Esophagus squamous epithelium (tissue), 5 donors: ENCODE measurements around the gene TPK1. TPM values are rescaled to one million over a fixed set of nuclear protein-coding genes. Genes with fewer than 3 reads are reported as not detected.

Experiments
- DNase-seq: peaks from one replicate; lab custom pipeline; 2025; lab: John Stamatoyannopoulos, UW
- H3K27ac ChIP-seq, 4 donors: fragments of 200-600 bp; sonication (generic); one replicate each; pipeline ENCODE4 v1.5.1; 2016 to 2019; ENCODE audit warnings: mild to moderate bottlenecking in 1 of 4
- H3K27me3 ChIP-seq, 4 donors: fragments of 200-600 bp; sonication (generic); 1 replicate in 3 of 4; 2 replicates in 1 of 4; pipeline versions ENCODE4 v1.5.1 to v1.6.0; 2017 to 2021; ENCODE audit warnings: antibody characterized with exemption in 1 of 4
- H3K36me3 ChIP-seq, 3 donors: fragments of 200-600 bp; sonication (generic); one replicate each; pipeline ENCODE4 v1.5.1; 2016 to 2019
- H3K4me1 ChIP-seq, 3 donors: fragments of 200-600 bp; sonication (generic); one replicate each; pipeline ENCODE4 v1.5.1; 2017 to 2019
- H3K4me3 ChIP-seq, 4 donors: fragments of 200-600 bp; sonication (generic); 1 replicate in 3 of 4; 2 replicates in 1 of 4; pipeline ENCODE4 v1.5.1; 2016 to 2019; ENCODE audit warnings: mild to moderate bottlenecking in 2 of 4, moderate library complexity in 1 of 4
- H3K9me3 ChIP-seq, 3 donors: fragments of 200-600 bp; sonication (generic); one replicate each; pipeline ENCODE4 v1.5.1; 2016 to 2019
- POLR2A ChIP-seq, 4 donors: fragments of 450-650 bp; IDR thresholded peaks; one replicate each; pipeline ENCODE4 v1.6.1; 2017; ENCODE audit warnings: antibody characterized with exemption in 4 of 4, mild to moderate bottlenecking in 4 of 4, moderate library complexity in 3 of 4
- WGBS, 2 donors: methylation state at CpG; one replicate each; pipeline ENCODE4 v1.1.5; 2018; 5-methylcytosine and 5-hydroxymethylcytosine counted together
- intact Hi-C: fragments of 100-400 bp; cut with DNase I; formaldehyde crosslinking; loops from one replicate; pipeline ENCODE4 v1.15.0; 2022
- total RNA-seq, 4 donors: library from RNA; depleted of rRNA; stranded (reverse); fragments of >200 nt; gene quantifications; one replicate each; pipeline ENCODE4 v1.1.0, GENCODE V29; 2016
- TF ChIP-seq, protein P1 (sequence below), 6 experiments: fragments of 450-650 bp in 4 of 6; fragments of 200-600 bp in 2 of 6; sonication (generic) in 2 of 6; IDR thresholded peaks; one replicate each; pipeline ENCODE4 v1.5.1; 2016 to 2019; ENCODE audit warnings: antibody characterized with exemption in 6 of 6, mild to moderate bottlenecking in 4 of 6, moderate library complexity in 4 of 6
- donor health status: DM: yes; HTN: yes; CAD: no.

The TPK1 gene
- total RNA-seq, 4 donors from 2014 or later, result 2.3 to 8.4 (median 2.7) TPM

GRCh38 chr7:144517749-144518148 is 318.1 kb downstream of the TPK1 start:
- H3K27ac ChIP-seq, result no peak overlapping the region
- WGBS, 2 donors, result 62 to 65% methylated on average over 3 of the region's 3 CpGs
- no peaks in the 10 kb centered on the region for H3K4me1 ChIP-seq
- intact Hi-C loops, result no loop called here
- no peak overlapping the region for H3K4me3 ChIP-seq
- no peaks in the 10 kb centered on the region for H3K27me3 ChIP-seq
- no peaks in the 10 kb centered on the region for H3K9me3 ChIP-seq
- no peak for DNase-seq
- H3K36me3 ChIP-seq, result no peaks in the 10 kb centered on the region
- TF ChIP-seq, protein P1, sequence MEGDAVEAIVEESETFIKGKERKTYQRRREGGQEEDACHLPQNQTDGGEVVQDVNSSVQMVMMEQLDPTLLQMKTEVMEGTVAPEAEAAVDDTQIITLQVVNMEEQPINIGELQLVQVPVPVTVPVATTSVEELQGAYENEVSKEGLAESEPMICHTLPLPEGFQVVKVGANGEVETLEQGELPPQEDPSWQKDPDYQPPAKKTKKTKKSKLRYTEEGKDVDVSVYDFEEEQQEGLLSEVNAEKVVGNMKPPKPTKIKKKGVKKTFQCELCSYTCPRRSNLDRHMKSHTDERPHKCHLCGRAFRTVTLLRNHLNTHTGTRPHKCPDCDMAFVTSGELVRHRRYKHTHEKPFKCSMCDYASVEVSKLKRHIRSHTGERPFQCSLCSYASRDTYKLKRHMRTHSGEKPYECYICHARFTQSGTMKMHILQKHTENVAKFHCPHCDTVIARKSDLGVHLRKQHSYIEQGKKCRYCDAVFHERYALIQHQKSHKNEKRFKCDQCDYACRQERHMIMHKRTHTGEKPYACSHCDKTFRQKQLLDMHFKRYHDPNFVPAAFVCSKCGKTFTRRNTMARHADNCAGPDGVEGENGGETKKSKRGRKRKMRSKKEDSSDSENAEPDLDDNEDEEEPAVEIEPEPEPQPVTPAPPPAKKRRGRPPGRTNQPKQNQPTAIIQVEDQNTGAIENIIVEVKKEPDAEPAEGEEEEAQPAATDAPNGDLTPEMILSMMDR (IDR thresholded peaks at IDR 0.05), result no peak
- no peak for TF ChIP-seq POLR2A (IDR thresholded peaks at IDR 0.05)

DNA sequence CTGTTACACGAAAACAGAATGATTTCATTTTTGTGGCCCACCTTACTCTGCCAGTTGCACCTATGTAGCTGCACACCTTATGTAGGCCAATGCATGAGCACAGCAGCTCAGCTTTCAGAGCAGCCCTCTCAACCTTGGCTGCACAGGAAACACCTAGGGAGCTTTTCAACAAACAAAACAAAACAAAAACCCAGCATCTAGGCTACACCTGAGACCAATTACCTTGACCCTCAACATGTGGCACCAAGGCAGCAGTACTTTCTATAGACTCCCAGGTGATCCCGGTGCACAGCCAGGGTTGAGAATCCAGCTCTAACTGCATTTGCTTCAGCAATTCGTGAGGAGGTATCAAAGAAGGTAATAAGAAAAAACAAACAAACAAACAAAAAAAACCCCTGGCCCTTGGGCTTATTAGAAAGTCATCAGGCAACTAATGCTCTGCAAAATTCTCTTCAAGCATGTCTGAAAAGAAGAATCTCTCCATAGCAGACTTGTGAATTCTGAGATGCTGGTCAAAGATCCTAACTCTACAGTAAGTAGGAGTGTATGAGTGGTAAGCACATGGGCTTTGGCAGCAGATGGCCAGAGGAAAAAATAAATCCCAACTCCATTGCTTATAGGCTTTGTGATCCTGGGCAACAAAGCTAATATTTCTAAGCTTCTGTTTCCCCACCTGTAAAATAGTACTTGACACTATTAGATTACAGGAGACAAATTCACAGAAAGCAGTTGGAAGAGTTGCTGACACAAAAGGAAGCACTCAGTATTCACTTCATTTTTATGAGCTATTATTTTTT is 318.9 kb downstream of the TPK1 start:
- no peak for DNase-seq
- Histone ChIP-seq H3K27ac (no peak overlapping the region), H3K4me3 (no peak overlapping the region), H3K4me1 (no peaks in the 10 kb centered on the region), H3K36me3 (no peaks in the 10 kb centered on the region), H3K9me3 (no peaks in the 10 kb centered on the region), H3K27me3 (no peaks in the 10 kb centered on the region)
- TF ChIP-seq POLR2A (IDR thresholded peaks at IDR 0.05), result no peak
- TF ChIP-seq, protein P1 (IDR thresholded peaks at IDR 0.05), result no peak
- intact Hi-C loops, result no loop called here
- WGBS, 2 donors, result 67 to 77% methylated on average over 3 of the region's 3 CpGs

- DNase-seq, result no peak
- no peak overlapping the region for H3K4me3 ChIP-seq
- intact Hi-C loops, result no loop called here
- no peaks in the 10 kb centered on the region for H3K9me3 ChIP-seq
- TF ChIP-seq, protein P1 (IDR thresholded peaks at IDR 0.05), result peak in 1 of 6 experiments; percentile 13
- TF ChIP-seq POLR2A (IDR thresholded peaks at IDR 0.05), result no peak
- no peaks in the 10 kb centered on the region for H3K36me3 ChIP-seq
- H3K27me3 ChIP-seq, result no peaks in the 10 kb centered on the region
- H3K4me1 ChIP-seq, result no peaks in the 10 kb centered on the region
- H3K27ac ChIP-seq, result no peak overlapping the region
- whole genome bisulfite sequencing, 2 donors, result 21 to 29% methylated on average over 2 of the region's 2 CpGs
Observed at GRCh38 chr7:144513334-144513733, 322.5 kb downstream of the TPK1 start.

DNA sequence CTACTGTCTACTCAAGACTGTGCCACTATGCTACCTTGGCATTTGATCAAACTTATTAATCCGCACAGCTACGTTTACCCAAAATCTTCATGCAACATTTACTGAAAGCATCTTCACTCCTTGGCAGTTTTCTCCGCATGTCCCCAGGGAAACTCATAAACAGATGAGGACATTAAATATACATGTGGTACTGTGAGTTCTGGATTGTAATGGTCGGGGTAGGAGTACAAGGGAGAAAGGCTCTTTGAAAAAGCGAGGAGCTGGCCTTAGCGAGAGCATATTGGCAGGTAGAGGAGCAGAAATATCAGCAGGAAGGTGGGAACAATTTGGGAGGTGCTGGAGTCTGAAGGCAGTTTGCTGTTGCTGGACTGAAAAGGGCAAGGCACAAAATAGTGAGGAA is 325.2 kb downstream of the TPK1 start:
- Histone ChIP-seq H3K27ac (no peak overlapping the region), H3K4me3 (no peak overlapping the region), H3K27me3 (no peaks in the 10 kb centered on the region), H3K4me1 (no peaks in the 10 kb centered on the region), H3K9me3 (peaks cover 0 to 6% (median 0%) of the 10 kb centered on the region in 3 donors), H3K36me3 (no peaks in the 10 kb centered on the region)
- intact Hi-C loops, result no loop called here
- no peak for DNase-seq
- 66 to 75% methylated on average over 6 of the region's 6 CpGs for WGBS, 2 donors
- TF ChIP-seq, protein P1 (IDR thresholded peaks at IDR 0.05), result no peak
- TF ChIP-seq POLR2A (IDR thresholded peaks at IDR 0.05), result no peak

- 58 to 73% methylated on average over 4 of the region's 4 CpGs for WGBS, 2 donors
- no peak for DNase-seq
- TF ChIP-seq, protein P1 (IDR thresholded peaks at IDR 0.05), result no peak
- TF ChIP-seq POLR2A (IDR thresholded peaks at IDR 0.05), result no peak
Observed at GRCh38 chr7:144508702-144509101, 327.2 kb downstream of the TPK1 start.

More at GRCh38 chr7:144508702-144509101, 327.2 kb downstream of the TPK1 start:
- Histone ChIP-seq H3K4me3 (no peak overlapping the region), H3K36me3 (no peaks in the 10 kb centered on the region), H3K4me1 (no peaks in the 10 kb centered on the region), H3K27me3 (no peaks in the 10 kb centered on the region), H3K27ac (no peak overlapping the region), H3K9me3 (peaks cover 0 to 8% (median 0%) of the 10 kb centered on the region in 3 donors)
- intact Hi-C loops, result no loop called here
